Lower leg skin (tissue), 3 donors: ENCODE data around the gene KANTR.

ENCODE experiments used
- POLR2A ChIP-seq, 2 donors: fragments of 450-650 bp; IDR thresholded peaks; one replicate each; pipeline ENCODE4 v1.6.1; 2016 to 2017; ENCODE audit warnings: antibody characterized with exemption in 2 of 2, mild to moderate bottlenecking in 1 of 2, moderate library complexity in 1 of 2
- TF ChIP-seq, protein P1 (sequence below), 3 donors: fragments of 450-650 bp; IDR thresholded peaks; one replicate each; pipeline ENCODE4 v1.5.1; 2016; ENCODE audit warnings: antibody characterized with exemption in 3 of 3, mild to moderate bottlenecking in 3 of 3, moderate library complexity in 2 of 3

DNA sequence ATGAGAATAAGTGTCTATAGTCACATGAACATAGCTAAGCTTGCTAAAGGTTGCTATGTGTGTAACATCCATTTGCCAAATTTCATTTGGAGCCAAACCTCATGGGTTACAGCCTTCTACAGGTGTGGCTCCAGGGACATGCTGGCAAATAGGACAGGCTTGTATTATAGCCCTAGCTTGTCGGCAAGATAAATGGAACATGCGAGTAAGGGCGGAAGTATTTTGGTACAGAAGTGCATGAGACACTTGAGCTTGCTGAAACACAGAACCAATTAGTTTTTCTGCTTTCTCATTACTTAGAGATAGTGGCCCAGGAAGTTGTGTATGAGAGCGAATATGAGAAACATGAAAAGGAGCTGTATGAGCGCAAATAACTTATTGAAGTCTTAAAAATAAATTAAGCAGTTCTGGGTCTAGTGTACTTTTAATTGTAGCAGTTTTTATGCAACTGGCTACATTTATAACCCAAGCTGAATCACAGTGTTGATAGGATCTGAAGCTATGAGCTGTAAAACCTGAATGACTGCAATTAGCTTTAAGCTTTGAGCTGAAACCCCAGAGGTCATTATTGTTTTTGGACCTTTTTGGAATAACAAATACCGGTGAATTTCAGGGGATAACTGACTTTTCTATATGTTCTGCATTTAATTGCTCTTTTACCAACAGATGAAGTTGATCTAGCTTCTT lies 66.5 kb downstream of the KANTR start:
- TF ChIP-seq, protein P1, sequence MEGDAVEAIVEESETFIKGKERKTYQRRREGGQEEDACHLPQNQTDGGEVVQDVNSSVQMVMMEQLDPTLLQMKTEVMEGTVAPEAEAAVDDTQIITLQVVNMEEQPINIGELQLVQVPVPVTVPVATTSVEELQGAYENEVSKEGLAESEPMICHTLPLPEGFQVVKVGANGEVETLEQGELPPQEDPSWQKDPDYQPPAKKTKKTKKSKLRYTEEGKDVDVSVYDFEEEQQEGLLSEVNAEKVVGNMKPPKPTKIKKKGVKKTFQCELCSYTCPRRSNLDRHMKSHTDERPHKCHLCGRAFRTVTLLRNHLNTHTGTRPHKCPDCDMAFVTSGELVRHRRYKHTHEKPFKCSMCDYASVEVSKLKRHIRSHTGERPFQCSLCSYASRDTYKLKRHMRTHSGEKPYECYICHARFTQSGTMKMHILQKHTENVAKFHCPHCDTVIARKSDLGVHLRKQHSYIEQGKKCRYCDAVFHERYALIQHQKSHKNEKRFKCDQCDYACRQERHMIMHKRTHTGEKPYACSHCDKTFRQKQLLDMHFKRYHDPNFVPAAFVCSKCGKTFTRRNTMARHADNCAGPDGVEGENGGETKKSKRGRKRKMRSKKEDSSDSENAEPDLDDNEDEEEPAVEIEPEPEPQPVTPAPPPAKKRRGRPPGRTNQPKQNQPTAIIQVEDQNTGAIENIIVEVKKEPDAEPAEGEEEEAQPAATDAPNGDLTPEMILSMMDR (IDR thresholded peaks at IDR 0.05): no peak
- no peak for TF ChIP-seq POLR2A (IDR thresholded peaks at IDR 0.05)
